Endothelial cell of umbilical vein (primary cell): ENCODE data around the gene SLC4A2. TPM values are rescaled to one million over a fixed set of nuclear protein-coding genes. Genes with fewer than 3 reads are reported as not detected.

Experiments used
- BruUV-seq: library from RNA; stranded (reverse); fragments of 400-500 nt; replicated peaks from 2 replicates; lab custom pipeline; 2021; lab: Mats Ljungman, UMichigan
- CTCF ChIA-PET: fragments of 300-600, 350-600 bp; sonication (Branson Sonifier 250); formaldehyde crosslinking; loops from one replicate; lab custom pipeline; 2021; ENCODE audit warnings: antibody characterized with exemption, inconsistent platforms; lab: Charles Lee
- POLR2A ChIA-PET: fragments of 300-600, 350-600 bp; sonication (Branson Sonifier 250); formaldehyde crosslinking; loops from one replicate; lab custom pipeline; 2021; ENCODE audit warnings: antibody characterized with exemption, inconsistent platforms; lab: Charles Lee
- DNase-seq: peaks from one replicate; pipeline ENCODE4 v3.0.0-alpha.2; 2011; ENCODE audit warnings: low read depth, low spot score
- FAIRE-seq: peaks from 2 replicates; lab custom pipeline; 2011; peaks lifted over from hg19 to GRCh38; lab: Jason Lieb, UNC
- H2AFZ ChIP-seq: 2 replicates; pipeline ENCODE4 v1.6.0; 2012; ENCODE audit warnings: low read depth, low read length, control low read depth, inconsistent platforms
- H3K27ac ChIP-seq: 2 replicates; pipeline ENCODE4 v1.5.1; 2011; ENCODE audit warnings: low read depth, mild to moderate bottlenecking, control low read depth, low read length, moderate library complexity; ENCODE audit not compliant: insufficient read depth
- H3K27me3 ChIP-seq, 2 experiments: 2 replicates each; pipeline versions ENCODE4 v1.6.0 to v1.6.1; 2011; ENCODE audit warnings: low read length in 2 of 2, mixed read lengths in 1 of 2; ENCODE audit not compliant: control insufficient read depth in 2 of 2, insufficient read depth in 2 of 2
- H3K36me3 ChIP-seq, 2 experiments: 2 replicates in 1 of 2; 3 replicates in 1 of 2; pipeline ENCODE4 v1.5.1; 2011; ENCODE audit warnings: low read length in 2 of 2, mild to moderate bottlenecking in 1 of 2, moderate library complexity in 1 of 2; ENCODE audit not compliant: control insufficient read depth in 2 of 2, insufficient read depth in 2 of 2; ENCODE audit errors: extremely low read depth in 1 of 2
- H3K4me1 ChIP-seq: 3 replicates; pipeline ENCODE4 v1.5.1; 2011; ENCODE audit warnings: mild to moderate bottlenecking, low read length; ENCODE audit not compliant: control insufficient read depth, insufficient read depth; ENCODE audit errors: extremely low read depth
- H3K4me2 ChIP-seq: 2 replicates; pipeline ENCODE4 v1.6.1; 2011; ENCODE audit warnings: low read length, control low read depth, mixed read lengths; ENCODE audit not compliant: insufficient read depth
- H3K4me3 ChIP-seq, 3 experiments: fragments of 200-600 bp in 1 of 3; sonication (generic), shearing (Covaris generic) in 1 of 3; replicated peaks in 1 of 3; 2 replicates each; pipeline ENCODE4 v1.5.1; 2011 to 2016; ENCODE audit warnings: control low read depth in 3 of 3, low read length in 3 of 3, mild to moderate bottlenecking in 2 of 3, inconsistent platforms in 1 of 3, low read depth in 1 of 3, moderate library complexity in 1 of 3; ENCODE audit not compliant: insufficient read depth in 1 of 3
- H3K79me2 ChIP-seq: 2 replicates; pipeline ENCODE4 v1.6.0; 2012; ENCODE audit warnings: low read length, inconsistent platforms; ENCODE audit not compliant: control insufficient read depth, insufficient read depth
- H3K9ac ChIP-seq: replicated peaks from 2 replicates; pipeline ENCODE3; 2011; ENCODE audit warnings: low read length, control low read depth; ENCODE audit not compliant: insufficient read depth; ENCODE audit errors: extremely low read depth
- H3K9me1 ChIP-seq: replicated peaks from 3 replicates; pipeline ENCODE4 v1.6.0; 2011; ENCODE audit warnings: mild to moderate bottlenecking, low read length; ENCODE audit not compliant: control insufficient read depth, insufficient read depth; ENCODE audit errors: extremely low read depth
- H3K9me3 ChIP-seq: replicated peaks from 2 replicates; pipeline ENCODE4 v1.5.1; 2012; ENCODE audit warnings: low read length, inconsistent platforms; ENCODE audit not compliant: control insufficient read depth, insufficient read depth
- H4K20me1 ChIP-seq: replicated peaks from 2 replicates; pipeline ENCODE3; 2011; ENCODE audit warnings: mild to moderate bottlenecking, low read length; ENCODE audit not compliant: control insufficient read depth, insufficient read depth; ENCODE audit errors: extremely low read depth
- EZH2 ChIP-seq: IDR thresholded peaks from 2 replicates; pipeline ENCODE4 v1.6.1; 2012; ENCODE audit warnings: borderline replicate concordance, low read depth, mild to moderate bottlenecking, moderate library complexity, low read length, inconsistent platforms; ENCODE audit not compliant: severe bottlenecking
- FOS ChIP-seq: IDR thresholded peaks from 2 replicates; pipeline ENCODE4 v1.6.1; 2011; ENCODE audit warnings: mild to moderate bottlenecking, low read length, moderate library complexity, borderline replicate concordance; ENCODE audit not compliant: insufficient read depth
- GATA2 ChIP-seq: IDR thresholded peaks from 2 replicates; pipeline ENCODE4 v1.7.0; 2011; ENCODE audit warnings: low read depth, mild to moderate bottlenecking, moderate library complexity, mixed read lengths, low read length; ENCODE audit not compliant: insufficient read length, insufficient read depth
- JUN ChIP-seq: IDR thresholded peaks from 2 replicates; pipeline ENCODE4 v1.6.1; 2011; ENCODE audit warnings: borderline replicate concordance, low read depth; ENCODE audit not compliant: insufficient read length, insufficient read depth
- MYC ChIP-seq: IDR thresholded peaks from one replicate; pipeline ENCODE4 v1.6.1; 2011; ENCODE audit warnings: mild to moderate bottlenecking, low read depth, low read length
- POLR2A ChIP-seq: IDR thresholded peaks from 2 replicates; pipeline ENCODE4 v1.6.1; 2012; ENCODE audit warnings: low read depth, mild to moderate bottlenecking, control low read depth, low read length
- POLR2AphosphoS5 ChIP-seq: IDR thresholded peaks from 2 replicates; pipeline ENCODE4 v1.6.1; 2012; ENCODE audit warnings: low read depth, mild to moderate bottlenecking, control low read depth, low read length, moderate library complexity; ENCODE audit not compliant: insufficient read depth
- dilution Hi-C: fragments of 300-500 bp; cut with MboI; formaldehyde crosslinking; loops from one replicate; pipeline ENCODE4 v1.15.0; 2019; ENCODE audit warnings: low sequenced_read_pairs; ENCODE audit not compliant: extremely low pct_ligation_motif_present
- intact Hi-C: fragments of 100-400 bp; cut with micrococcal nuclease; formaldehyde crosslinking; loops from one replicate; pipeline ENCODE4 v1.10.0; 2022
- polyA plus RNA-seq, 4 experiments: library from polyadenylated mRNA; depleted of rRNA in 3 of 4; stranded (reverse) in 3 of 4; unstranded in 1 of 4; fragments of >200 nt; gene quantifications; 2 replicates each; pipeline versions ENCODE4 v1.2.1 to v1.2.3, GENCODE V29; 2011 to 2012; ENCODE audit warnings: missing spikeins in 1 of 4
- total RNA-seq: library from RNA; stranded (reverse); gene quantifications from 2 replicates; pipeline ENCODE4 v1.2.3, GENCODE V29; 2021
- TF ChIP-seq, protein P1 (sequence below): IDR thresholded peaks from 2 replicates; pipeline ENCODE4 v1.6.1; 2011; ENCODE audit not compliant: insufficient read depth, insufficient read length
- TF ChIP-seq, protein P2 (sequence below), 2 donors: IDR thresholded peaks; 1 replicate in 1 of 2; 2 replicates in 1 of 2; pipeline ENCODE4 v1.5.1; 2011; ENCODE audit warnings: low read length in 2 of 2, mild to moderate bottlenecking in 2 of 2, moderate library complexity in 2 of 2, control low read depth in 1 of 2, inconsistent platforms in 1 of 2, low read depth in 1 of 2; ENCODE audit not compliant: insufficient read depth in 1 of 2; ENCODE audit errors: extremely low read depth in 1 of 2

The SLC4A2 gene
- total and polyA plus RNA-seq, 2 donors (not counting 3 experiments of a cell fraction or from before 2014, with no cell fraction given), result 108 to 172 TPM

DNA sequence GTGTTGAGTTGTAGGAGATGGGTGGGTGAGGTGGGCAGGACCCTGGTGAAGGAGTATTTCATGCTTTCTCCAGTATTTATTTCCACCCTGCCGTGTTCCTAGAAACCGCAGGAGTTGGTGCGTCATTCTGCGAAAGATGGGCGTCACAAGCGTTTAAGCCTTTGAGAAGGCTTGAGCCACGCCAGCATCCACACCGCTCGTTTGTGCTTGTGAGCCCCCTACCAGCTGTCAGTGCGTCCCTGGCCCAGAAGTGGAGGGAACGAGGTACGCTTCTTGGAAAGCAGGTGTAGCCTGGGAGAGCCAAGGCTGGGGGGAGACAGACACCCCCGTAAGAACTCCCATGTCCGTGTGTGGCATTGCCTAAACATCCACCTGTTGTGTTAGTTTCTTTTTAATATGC lies 32.6 kb downstream of the SLC4A2 start:
- POLR2A ChIA-PET, result no interaction called here
- no peak for FAIRE-seq

More for the DNA sequence above, 32.6 kb downstream of the SLC4A2 start:
- no peaks in the 10 kb centered on the region for H4K20me1 ChIP-seq
- H3K27me3 ChIP-seq, result no peaks in the 10 kb centered on the region
- no peak overlapping the region for H3K27ac ChIP-seq
- no peak for TF ChIP-seq EZH2
- TF ChIP-seq JUN, result no peak
- no peak for TF ChIP-seq MYC
- TF ChIP-seq, protein P1, sequence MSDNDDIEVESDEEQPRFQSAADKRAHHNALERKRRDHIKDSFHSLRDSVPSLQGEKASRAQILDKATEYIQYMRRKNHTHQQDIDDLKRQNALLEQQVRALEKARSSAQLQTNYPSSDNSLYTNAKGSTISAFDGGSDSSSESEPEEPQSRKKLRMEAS, result no peak
- TF ChIP-seq GATA2, result no peak
- TF ChIP-seq POLR2A, result no peak
- TF ChIP-seq, protein P2, sequence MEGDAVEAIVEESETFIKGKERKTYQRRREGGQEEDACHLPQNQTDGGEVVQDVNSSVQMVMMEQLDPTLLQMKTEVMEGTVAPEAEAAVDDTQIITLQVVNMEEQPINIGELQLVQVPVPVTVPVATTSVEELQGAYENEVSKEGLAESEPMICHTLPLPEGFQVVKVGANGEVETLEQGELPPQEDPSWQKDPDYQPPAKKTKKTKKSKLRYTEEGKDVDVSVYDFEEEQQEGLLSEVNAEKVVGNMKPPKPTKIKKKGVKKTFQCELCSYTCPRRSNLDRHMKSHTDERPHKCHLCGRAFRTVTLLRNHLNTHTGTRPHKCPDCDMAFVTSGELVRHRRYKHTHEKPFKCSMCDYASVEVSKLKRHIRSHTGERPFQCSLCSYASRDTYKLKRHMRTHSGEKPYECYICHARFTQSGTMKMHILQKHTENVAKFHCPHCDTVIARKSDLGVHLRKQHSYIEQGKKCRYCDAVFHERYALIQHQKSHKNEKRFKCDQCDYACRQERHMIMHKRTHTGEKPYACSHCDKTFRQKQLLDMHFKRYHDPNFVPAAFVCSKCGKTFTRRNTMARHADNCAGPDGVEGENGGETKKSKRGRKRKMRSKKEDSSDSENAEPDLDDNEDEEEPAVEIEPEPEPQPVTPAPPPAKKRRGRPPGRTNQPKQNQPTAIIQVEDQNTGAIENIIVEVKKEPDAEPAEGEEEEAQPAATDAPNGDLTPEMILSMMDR (IDR thresholded peaks at IDR 0.05; ENCODE audit: extremely low read depth in 1 of 2, insufficient read depth in 1 of 2, low read depth in 1 of 2, low read length in 2 of 2), result no peak
- TF ChIP-seq FOS, result no peak
- TF ChIP-seq POLR2AphosphoS5, result no peak
- no peak overlapping the region for H2AFZ ChIP-seq
- peaks cover 43% of the 10 kb centered on the region for H3K4me1 ChIP-seq
- H3K9me1 ChIP-seq, result no peaks in the 10 kb centered on the region
- DNase-seq, result no peak
- peaks cover 91% of the 10 kb centered on the region for H3K79me2 ChIP-seq
- no peaks in the 10 kb centered on the region for H3K9me3 ChIP-seq
- dilution Hi-C loops (no loop called here), intact Hi-C loops (no loop called here)
- no TSS peak for BruUV-seq
- H3K4me3 ChIP-seq, result no peak overlapping the region
- CTCF ChIA-PET, result interaction anchor here (1.5 to 4.5 kb wide), 3 partner anchors 12 to 73 kb away, joined by 4 to 29 read pairs (median 7); no protein-coding TSS in a partner anchor
- no peak overlapping the region for H3K9ac ChIP-seq
- H3K36me3 ChIP-seq, result peaks cover 0 to 12% of the 10 kb centered on the region in 2 experiments
- no peak overlapping the region for H3K4me2 ChIP-seq
